SK-N-MC (cell line): Measurements from ENCODE around the gene TARS1.

Experiments
- EZH2 ChIP-seq: fragments of 200-600 bp; sonication (generic); IDR thresholded peaks from one replicate; pipeline ENCODE4 v1.6.1; 2017; ENCODE audit warnings: antibody characterized with exemption
- POLR2AphosphoS5 ChIP-seq: IDR thresholded peaks from 2 replicates; pipeline ENCODE4 v1.6.1; 2012; ENCODE audit warnings: mild to moderate bottlenecking, low read depth, low read length, borderline replicate concordance

DNA sequence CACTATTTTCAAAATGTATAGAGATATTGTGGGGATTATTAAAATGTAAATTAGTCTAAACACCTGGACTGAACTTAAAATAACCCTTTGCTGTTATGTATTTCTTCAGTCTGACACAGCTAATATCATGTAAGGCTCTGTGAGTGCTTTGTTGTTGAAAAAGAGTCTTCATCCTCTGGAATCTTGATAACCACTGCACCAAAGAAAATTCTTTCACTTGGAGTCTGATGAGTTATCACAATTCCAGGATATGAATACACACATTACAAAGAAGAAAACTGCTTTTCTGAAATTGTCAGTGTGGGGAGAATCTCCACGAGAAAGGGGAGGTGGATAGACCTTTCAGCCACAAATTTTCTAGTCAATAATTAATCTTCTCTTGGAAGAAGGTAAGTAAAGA is 42.3 kb upstream of the TARS1 start:
- TF ChIP-seq POLR2AphosphoS5 (no peak), EZH2 (no peak)
